NCI-H1092 (cell line): ENCODE results near the gene EFNA5.
"Not testable (repeated sequence)": the region's sequence is repeated elsewhere in the genome, so short reads cannot be mapped to it uniquely, and the experiment has no call there.

ENCODE experiments used
- DNase-seq: peaks from one replicate; lab custom pipeline; 2025; lab: John Stamatoyannopoulos, UW

The EFNA5 gene

GRCh38 chr5:107517185-107518033 lies 153.3 kb downstream of the EFNA5 start:
- no peak for DNase-seq

- DNase-seq = no peak
These were observed 154.1 kb downstream of the EFNA5 start for GRCh38 chr5:107516452-107517184.

DNA sequence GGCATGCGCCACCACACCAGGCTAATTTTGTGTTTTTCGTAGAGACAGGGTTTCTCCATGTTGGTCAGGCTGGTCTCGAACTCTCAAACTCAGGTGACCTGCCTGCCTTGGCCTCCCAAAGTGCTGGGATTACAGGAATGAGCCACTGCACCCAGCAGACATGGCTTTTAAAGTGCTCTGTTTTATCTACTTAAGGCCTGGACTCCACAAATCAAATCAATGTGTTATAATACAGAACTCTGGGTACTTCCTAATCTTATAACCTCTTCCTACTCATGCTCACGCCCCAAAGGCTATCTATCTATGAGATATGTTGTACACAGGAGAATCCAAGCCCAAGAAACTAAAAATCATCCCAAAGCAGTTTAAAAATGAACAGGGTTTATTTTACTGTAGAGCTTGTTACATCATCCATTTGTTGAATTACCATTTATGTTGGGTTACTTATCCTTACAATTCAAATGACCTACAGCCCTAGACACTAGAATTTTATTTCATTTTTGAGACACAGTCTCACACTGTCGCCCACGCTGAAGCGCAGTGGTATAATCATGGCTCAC lies 155.1 kb downstream of the EFNA5 start:
- no peak for DNase-seq

DNA sequence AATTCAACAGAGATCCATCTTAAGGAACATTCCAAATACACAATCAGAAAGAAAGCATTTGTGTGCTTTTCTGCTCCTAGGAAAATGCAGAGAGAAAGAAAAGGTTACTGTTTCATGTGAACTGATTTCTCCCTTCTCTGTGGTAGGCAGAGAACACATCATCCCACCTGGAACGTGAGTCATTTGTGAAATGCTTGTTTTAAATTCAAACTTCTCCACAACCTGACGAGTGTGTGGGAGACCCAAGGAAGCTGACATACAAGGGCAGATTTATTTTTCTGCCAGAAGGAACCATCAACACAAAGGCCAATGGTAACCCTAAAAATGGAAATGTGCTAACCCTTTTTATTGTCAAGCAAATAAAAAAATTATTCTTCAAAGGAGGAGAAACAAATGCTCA lies 156.4 kb downstream of the EFNA5 start:
- no peak for DNase-seq

GRCh38 chr5:107513337-107514085 lies 157.2 kb downstream of the EFNA5 start:
- DNase-seq = no peak

DNA sequence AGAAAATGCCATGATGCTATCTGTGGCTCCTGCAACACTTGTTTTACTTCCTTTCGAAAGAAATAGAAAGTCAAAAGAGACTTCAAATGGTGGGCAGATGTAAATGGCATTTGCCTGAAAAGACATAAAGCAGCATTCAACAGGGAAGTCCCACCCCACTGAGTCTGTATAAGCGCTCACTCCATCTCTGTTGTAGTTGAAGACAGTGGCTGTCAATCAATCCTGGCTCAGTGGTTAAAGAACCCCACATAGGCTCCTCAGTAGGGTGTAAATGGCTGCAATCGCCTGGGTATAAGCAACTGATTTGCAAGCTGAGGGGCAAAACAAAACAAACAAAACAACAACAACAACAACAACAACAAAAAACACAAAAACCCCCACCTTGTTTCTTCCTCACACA lies 158.7 kb downstream of the EFNA5 start:
- no peak for DNase-seq

GRCh38 chr5:107510125-107510524 lies 160.6 kb downstream of the EFNA5 start:
- no peak for DNase-seq

GRCh38 chr5:107508097-107508496 lies 162.6 kb downstream of the EFNA5 start:
- no peak for DNase-seq

DNA sequence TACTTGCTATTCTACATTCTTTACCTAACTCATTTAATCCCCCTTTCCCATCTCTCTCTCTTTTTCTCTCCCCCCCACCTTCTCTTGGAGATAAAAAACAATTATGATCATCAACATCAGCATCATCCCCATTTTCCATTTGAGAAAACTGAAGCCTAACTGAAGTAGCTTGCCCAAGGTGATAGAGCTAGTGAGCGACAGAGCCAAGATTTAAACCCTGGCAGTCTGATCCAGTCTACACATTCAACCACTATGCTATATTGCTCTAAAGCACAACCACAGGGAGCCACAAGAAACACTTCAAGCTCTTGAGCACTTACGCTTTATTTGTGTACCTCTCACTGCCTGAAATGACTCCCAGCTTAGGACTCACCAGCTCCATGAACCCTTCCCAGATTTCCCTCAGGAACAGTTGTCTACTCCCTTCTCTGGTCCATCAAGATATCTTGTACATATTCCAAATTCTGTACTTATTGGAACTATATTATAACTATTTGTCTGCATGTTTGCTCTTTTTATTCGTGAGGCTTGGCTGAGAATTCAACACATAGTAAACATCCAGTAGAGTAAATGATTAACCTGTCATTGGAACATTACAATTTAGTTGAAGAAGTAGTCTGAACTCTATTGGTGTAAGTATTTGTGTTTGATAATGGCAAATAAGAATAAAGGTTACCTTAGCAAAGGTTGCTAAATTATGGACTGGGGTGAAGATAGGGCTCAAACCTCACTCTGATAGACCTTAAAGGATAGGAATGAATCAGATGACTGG lies 164.8 kb downstream of the EFNA5 start:
- DNase-seq = no peak

DNA sequence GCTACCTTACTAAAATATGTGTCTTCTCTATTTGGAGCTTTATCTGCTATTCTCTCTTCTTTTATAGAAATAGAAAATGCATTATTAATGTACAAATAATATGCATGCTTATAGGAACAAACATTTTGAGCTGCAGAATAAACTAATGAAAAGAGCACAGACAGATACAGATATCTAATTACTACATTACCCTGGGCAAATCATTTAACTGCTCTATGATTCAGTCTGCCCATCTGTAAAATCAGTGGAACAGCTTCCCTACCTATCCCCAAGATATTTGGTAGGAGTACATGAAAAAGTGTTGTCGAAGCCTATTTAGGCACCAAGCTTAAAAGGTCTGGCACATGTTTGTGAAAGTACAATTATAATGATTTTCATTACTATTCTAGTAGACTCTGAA lies 166.3 kb downstream of the EFNA5 start:
- DNase-seq = no peak

DNA sequence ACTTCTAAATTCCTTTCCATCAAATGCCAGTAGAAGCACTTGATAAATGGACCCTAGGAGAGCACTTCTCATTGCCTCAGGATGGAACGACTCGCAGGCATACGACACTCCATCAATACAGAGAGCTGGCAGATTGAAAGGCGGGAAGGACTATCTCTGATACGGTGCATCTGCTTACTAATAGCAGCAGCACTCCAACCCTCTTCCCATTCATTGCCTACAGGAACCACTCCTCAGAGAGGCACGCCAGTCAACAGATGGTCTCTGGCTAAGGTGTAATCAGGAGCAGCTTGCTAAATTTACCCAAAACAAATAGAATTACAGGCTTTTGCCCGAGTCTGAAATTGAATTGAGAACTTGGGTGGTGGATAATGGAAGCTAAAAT lies 168.1 kb downstream of the EFNA5 start:
- peak; percentile 43 for DNase-seq

DNA sequence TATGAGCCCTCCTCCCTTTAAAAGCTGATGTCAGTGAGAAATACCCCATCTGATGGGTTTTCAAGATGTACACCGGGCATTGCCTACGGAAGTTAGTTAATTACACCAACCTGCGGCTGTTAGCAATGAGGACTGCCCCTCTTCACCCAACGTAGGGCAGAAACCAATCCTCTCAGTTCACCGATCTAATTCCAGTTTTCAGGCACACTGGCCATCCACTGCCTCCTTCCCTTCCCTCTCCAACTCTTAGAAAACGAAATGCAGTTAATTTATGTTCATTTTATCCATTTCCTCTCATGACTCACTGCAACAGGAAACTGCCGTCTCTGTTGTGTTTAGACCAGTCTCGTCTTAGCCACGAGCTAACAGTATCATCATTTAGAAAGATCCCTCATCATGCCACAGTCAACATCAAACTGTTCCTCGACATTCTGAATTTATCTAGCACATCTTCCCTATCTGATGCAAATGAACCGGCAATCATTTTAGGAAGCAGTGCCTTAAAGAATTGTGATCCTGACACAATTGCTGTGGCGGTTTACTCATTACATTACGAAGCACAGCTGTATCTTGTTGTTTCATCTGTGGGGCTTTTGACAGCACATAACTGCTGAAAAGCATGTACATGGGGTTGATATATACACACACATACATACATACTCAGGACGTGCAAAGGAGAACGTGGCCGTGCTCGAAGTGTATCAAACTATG lies 168.6 kb downstream of the EFNA5 start:
- DNase-seq = no peak

GRCh38 chr5:107500840-107501239 lies 169.9 kb downstream of the EFNA5 start:
- no peak for DNase-seq

DNA sequence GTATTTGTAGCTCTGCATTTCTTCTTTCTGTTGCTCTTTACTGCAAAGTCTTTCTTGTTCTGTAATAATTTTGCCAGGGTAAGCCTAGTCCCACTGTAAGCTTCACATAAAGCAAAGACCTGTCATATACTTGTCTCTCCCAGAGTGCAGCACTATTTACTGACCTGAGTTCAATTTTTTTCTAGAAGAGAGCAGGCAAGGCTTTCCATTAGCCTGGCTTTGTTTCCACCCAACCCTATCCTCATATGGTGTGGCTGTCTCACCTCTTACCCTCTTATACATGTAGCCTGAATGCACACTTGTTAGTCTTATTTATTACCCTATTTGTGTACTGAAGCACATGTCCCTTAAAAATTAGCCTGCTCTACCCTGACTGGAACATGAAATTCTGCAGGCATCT lies 170.4 kb downstream of the EFNA5 start:
- DNase-seq = no peak

DNA sequence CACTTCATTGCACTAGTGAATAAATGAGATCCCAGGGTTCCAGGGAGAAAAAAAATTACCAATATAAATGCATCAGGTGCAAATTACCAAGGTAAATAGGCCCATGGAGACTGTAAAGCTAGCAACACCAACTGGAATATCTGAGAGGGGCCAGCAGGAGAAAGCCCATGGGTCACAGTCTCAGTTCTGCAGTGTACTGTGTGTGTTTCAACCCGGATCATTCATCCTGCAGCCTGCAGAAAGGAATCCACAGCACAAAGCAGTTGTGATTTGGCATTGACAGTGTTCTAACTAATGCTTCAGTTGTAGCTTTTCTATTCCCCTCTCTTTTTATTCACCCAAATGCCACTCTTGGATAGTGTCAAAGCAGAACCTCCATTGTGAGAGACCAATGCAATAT lies 171.0 kb downstream of the EFNA5 start:
- no peak for DNase-seq

DNA sequence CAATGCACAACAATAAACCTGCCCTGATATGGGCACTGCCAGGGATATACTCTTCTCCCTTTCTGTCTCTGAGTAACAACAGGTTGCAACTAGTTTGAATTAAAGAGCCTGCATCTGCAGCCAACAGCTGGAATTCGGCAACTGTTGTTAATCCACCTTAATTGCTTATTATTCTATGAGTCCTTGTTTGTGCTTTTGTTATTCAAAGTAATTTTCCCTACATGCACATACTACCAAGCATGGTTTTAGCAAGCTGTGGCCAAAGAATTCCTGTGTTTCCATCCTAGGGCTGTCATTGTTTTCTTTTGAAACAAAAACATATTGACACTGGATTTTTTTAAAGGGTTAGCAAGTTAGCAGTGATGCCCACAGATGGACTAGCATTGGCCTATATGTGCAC lies 171.5 kb downstream of the EFNA5 start:
- no peak for DNase-seq

- DNase-seq = no peak
These were observed 174.3 kb downstream of the EFNA5 start for GRCh38 chr5:107496466-107496865.

DNA sequence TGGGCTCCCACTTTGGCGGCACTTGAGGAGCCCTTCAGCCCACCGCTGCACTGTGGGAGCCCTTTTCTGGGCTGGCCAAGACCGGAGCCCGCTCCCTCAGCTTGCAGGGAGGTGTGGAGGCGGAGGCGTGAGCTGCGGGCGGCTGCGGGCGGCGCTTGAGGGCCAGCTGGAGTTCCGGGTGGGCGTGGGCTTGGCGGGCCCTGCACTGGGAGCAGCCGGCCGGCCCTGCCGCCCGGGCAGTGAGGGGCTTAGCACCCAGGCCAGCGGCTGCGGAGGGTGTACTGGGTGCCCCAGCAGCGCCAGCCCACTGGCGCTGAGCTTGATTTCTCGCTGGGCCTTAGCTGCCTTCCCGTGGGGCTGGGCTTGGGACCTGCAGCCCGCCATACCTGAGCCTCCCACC lies 176.6 kb downstream of the EFNA5 start:
- DNase-seq = not testable (repeated sequence)

- no peak for DNase-seq
These were observed 183.6 kb downstream of the EFNA5 start for GRCh38 chr5:107487056-107487542.

DNA sequence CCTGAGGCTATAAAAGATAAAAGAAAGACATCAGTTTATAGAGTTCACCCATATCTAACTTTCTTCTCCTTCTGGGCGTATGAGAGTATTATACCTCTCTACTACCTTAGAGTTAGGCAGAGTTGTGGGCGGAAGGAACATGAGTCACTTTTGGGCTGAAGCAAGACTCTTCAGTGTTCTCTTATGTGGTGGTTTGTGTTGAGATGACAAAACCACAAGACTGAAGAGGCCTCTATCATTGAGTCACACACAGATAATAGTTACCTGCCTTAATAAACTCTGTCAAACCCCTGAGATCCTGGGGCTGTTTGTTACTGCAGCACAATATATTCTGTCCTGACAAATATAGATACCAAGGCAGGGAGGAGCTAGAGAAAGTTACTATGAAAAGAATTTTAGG lies 184.2 kb downstream of the EFNA5 start:
- no peak for DNase-seq

DNA sequence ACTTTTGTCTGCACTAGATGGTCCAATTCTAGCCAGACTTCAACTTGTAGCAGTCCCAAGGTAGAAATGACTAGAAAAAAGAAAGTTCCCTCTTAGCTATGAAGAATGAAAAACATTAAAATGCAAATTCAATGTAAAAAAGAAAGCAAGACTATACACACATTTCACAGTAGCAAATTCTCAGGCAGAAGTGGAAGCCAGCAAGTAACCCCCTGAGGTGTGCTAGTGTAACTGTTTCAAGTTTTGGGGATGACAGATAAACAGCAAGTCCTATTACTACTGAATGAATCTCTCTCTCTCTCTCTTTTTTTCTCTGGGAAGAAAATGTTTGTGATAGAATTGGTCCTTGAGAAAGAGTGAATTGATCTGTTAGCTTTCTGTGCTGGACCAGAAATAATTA lies 185.6 kb downstream of the EFNA5 start:
- DNase-seq = no peak
